IPS DF 6.9 (cell line): ENCODE results near the gene HS3ST3A1.

Experiments used
- DNase-seq: peaks from one replicate; pipeline ENCODE4 v3.0.0-alpha.2; 2013; ENCODE audit warnings: low read depth, low spot score
- H3K27ac ChIP-seq: one replicate; pipeline ENCODE4 v1.5.1; 2013; ENCODE audit warnings: low read length, control low read depth
- H3K27me3 ChIP-seq: 2 replicates; pipeline ENCODE4 v1.6.1; 2013; ENCODE audit warnings: mild to moderate bottlenecking, low read length; ENCODE audit not compliant: control insufficient read depth, insufficient read depth
- H3K36me3 ChIP-seq: 2 replicates; pipeline ENCODE4 v1.6.1; 2013; ENCODE audit warnings: low read length; ENCODE audit not compliant: control insufficient read depth, insufficient read depth
- H3K4me1 ChIP-seq: 2 replicates; pipeline ENCODE4 v1.6.1; 2013; ENCODE audit warnings: low read length; ENCODE audit not compliant: control insufficient read depth, insufficient read depth
- H3K4me3 ChIP-seq: 2 replicates; pipeline ENCODE4 v1.5.1; 2013; ENCODE audit warnings: mild to moderate bottlenecking, low read length
- H3K9me3 ChIP-seq: 2 replicates; pipeline ENCODE4 v1.6.1; 2013; ENCODE audit warnings: low read length, inconsistent platforms; ENCODE audit not compliant: control insufficient read depth, insufficient read depth
- WGBS: extraction: QIAGEN DNeasy Blood & Tissue Kit; methylation state at CpG from one replicate; pipeline ENCODE4 v1.1.7; 2013; ENCODE audit warnings: mixed read lengths, missing lambda C conversion rate; ENCODE audit not compliant: insufficient read length, insufficient coverage; 5-methylcytosine and 5-hydroxymethylcytosine counted together

Gene HS3ST3A1

GRCh38 chr17:13520899-13521572 is 80.7 kb downstream of the HS3ST3A1 start:
- no peak for DNase-seq
- H3K4me3 ChIP-seq = no peak overlapping the region
- no peaks in the 10 kb centered on the region for H3K36me3 ChIP-seq
- no peak overlapping the region for H3K27ac ChIP-seq
- H3K9me3 ChIP-seq = no peaks in the 10 kb centered on the region
- H3K4me1 ChIP-seq = no peaks in the 10 kb centered on the region
- no peaks in the 10 kb centered on the region for H3K27me3 ChIP-seq
- WGBS = no CpG with 5 or more reads among the region's 6 CpGs

- Histone ChIP-seq H3K9me3 (no peaks in the 10 kb centered on the region), H3K4me1 (no peaks in the 10 kb centered on the region), H3K27me3 (no peaks in the 10 kb centered on the region), H3K36me3 (no peaks in the 10 kb centered on the region), H3K27ac (no peak overlapping the region), H3K4me3 (no peak overlapping the region)
- DNase-seq = no peak
- 100% methylated on average over 1 of the region's 2 CpGs for WGBS
Observed at GRCh38 chr17:13518261-13519000, 83.3 kb downstream of the HS3ST3A1 start.

GRCh38 chr17:13513039-13513405 is 88.7 kb downstream of the HS3ST3A1 start:
- Histone ChIP-seq H3K4me1 (no peaks in the 10 kb centered on the region), H3K4me3 (no peak overlapping the region), H3K9me3 (no peaks in the 10 kb centered on the region), H3K27ac (no peak overlapping the region), H3K36me3 (no peaks in the 10 kb centered on the region), H3K27me3 (no peaks in the 10 kb centered on the region)
- no peak for DNase-seq
- no CpG with 5 or more reads among the region's 8 CpGs for WGBS

- no peaks in the 10 kb centered on the region for H3K27me3 ChIP-seq
- H3K9me3 ChIP-seq = no peaks in the 10 kb centered on the region
- no peaks in the 10 kb centered on the region for H3K4me1 ChIP-seq
- H3K4me3 ChIP-seq = no peak overlapping the region
- no peak overlapping the region for H3K27ac ChIP-seq
- H3K36me3 ChIP-seq = no peaks in the 10 kb centered on the region
- DNase-seq = no peak
- WGBS = 100% methylated on average over 1 of the region's 6 CpGs
Observed at GRCh38 chr17:13510062-13510461, 91.7 kb downstream of the HS3ST3A1 start.

- Histone ChIP-seq H3K27ac (no peak overlapping the region), H3K4me1 (no peaks in the 10 kb centered on the region), H3K4me3 (no peak overlapping the region), H3K27me3 (no peaks in the 10 kb centered on the region), H3K36me3 (no peaks in the 10 kb centered on the region), H3K9me3 (no peaks in the 10 kb centered on the region)
- 100% methylated on average over 2 of the region's 3 CpGs for WGBS
- no peak for DNase-seq
Observed at GRCh38 chr17:13509527-13509926, 92.2 kb downstream of the HS3ST3A1 start.

GRCh38 chr17:13508896-13509295 is 92.8 kb downstream of the HS3ST3A1 start:
- no CpG with 5 or more reads among the region's 2 CpGs for WGBS
- H3K27ac ChIP-seq = no peak overlapping the region
- H3K4me1 ChIP-seq = no peaks in the 10 kb centered on the region
- H3K9me3 ChIP-seq = no peaks in the 10 kb centered on the region
- H3K4me3 ChIP-seq = no peak overlapping the region
- H3K36me3 ChIP-seq = no peaks in the 10 kb centered on the region
- H3K27me3 ChIP-seq = no peaks in the 10 kb centered on the region
- no peak for DNase-seq

- no peak for DNase-seq
- no peaks in the 10 kb centered on the region for H3K27me3 ChIP-seq
- H3K9me3 ChIP-seq = no peaks in the 10 kb centered on the region
- no peak overlapping the region for H3K27ac ChIP-seq
- no peaks in the 10 kb centered on the region for H3K36me3 ChIP-seq
- no peak overlapping the region for H3K4me3 ChIP-seq
- no CpG with 5 or more reads among the region's 6 CpGs for WGBS
- no peaks in the 10 kb centered on the region for H3K4me1 ChIP-seq
Observed at GRCh38 chr17:13503526-13503925, 98.2 kb downstream of the HS3ST3A1 start.

- no CpG with 5 or more reads among the region's 2 CpGs for WGBS
- Histone ChIP-seq H3K36me3 (no peaks in the 10 kb centered on the region), H3K4me1 (no peaks in the 10 kb centered on the region), H3K4me3 (no peak overlapping the region), H3K27me3 (no peaks in the 10 kb centered on the region), H3K27ac (no peak overlapping the region), H3K9me3 (no peaks in the 10 kb centered on the region)
- no peak for DNase-seq
Observed at GRCh38 chr17:13502263-13502662, 99.5 kb downstream of the HS3ST3A1 start.

- Histone ChIP-seq H3K4me3 (no peak overlapping the region), H3K27ac (no peak overlapping the region), H3K27me3 (no peaks in the 10 kb centered on the region), H3K36me3 (no peaks in the 10 kb centered on the region), H3K4me1 (no peaks in the 10 kb centered on the region), H3K9me3 (no peaks in the 10 kb centered on the region)
- DNase-seq = no peak
- WGBS = 100% methylated on average over 6 of the region's 7 CpGs
Observed at GRCh38 chr17:13500947-13501346, 100.8 kb downstream of the HS3ST3A1 start.

- Histone ChIP-seq H3K36me3 (no peaks in the 10 kb centered on the region), H3K27me3 (no peaks in the 10 kb centered on the region), H3K27ac (no peak overlapping the region), H3K9me3 (no peaks in the 10 kb centered on the region), H3K4me1 (no peaks in the 10 kb centered on the region), H3K4me3 (no peak overlapping the region)
- no peak for DNase-seq
- no CpG with 5 or more reads among the region's 3 CpGs for WGBS
Observed at GRCh38 chr17:13498184-13498583, 103.5 kb downstream of the HS3ST3A1 start.
